ENCODE data around the gene FBXO41.
A peak's percentile ranks its signal among the peaks of the same experiment; 100 is the strongest.
"Not testable (repeated sequence)": the region's sequence is repeated elsewhere in the genome, so short reads cannot be mapped to it uniquely, and the experiment has no call there.

FBXO41 gene

DNA sequence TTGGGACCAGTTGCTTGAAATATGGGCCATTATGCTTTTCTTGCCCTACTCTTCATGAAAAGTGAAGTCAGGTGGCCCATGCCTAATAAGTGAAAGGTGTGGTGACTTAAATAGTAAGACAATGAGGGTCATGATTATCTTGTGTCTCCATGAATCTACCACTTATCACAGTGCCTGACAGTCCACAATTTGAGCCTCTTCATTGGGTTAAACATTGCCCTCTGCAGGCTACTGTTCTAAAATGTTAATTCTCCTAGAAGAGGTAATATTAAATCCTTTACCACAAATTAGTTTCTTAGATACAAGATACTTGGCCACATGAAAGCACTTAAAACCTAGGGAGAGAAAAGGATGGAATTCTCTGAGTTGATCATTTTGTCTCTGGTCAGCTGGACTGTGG is 5.0 kb upstream of the FBXO41 start:
- no peak for DNase-seq

DNA sequence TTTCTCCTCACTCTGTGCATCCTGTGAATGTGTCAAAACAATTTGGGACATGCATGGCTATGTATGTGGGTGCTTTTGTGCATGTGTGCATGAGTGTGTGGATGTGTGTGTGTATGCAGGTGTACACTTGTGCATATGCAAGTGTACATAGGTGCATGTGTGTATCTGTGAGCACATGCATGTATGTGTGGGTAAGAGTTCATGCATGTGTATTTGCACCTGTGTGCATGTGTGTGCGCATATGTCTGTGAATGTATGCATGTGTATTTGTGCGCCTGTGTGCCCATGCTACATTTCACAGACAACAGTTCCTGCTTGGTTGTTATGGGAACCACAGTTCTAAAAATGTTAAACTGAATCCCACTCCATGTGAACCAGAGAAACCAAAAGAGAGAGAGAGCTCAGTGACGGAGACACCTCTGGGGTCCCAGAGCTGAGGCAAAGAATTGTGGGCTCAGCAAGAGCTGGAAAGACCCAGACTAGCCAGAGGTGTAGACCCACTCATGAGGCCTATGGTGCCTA is 1.9 kb upstream of the FBXO41 start:
- DNase-seq = no peak

DNA sequence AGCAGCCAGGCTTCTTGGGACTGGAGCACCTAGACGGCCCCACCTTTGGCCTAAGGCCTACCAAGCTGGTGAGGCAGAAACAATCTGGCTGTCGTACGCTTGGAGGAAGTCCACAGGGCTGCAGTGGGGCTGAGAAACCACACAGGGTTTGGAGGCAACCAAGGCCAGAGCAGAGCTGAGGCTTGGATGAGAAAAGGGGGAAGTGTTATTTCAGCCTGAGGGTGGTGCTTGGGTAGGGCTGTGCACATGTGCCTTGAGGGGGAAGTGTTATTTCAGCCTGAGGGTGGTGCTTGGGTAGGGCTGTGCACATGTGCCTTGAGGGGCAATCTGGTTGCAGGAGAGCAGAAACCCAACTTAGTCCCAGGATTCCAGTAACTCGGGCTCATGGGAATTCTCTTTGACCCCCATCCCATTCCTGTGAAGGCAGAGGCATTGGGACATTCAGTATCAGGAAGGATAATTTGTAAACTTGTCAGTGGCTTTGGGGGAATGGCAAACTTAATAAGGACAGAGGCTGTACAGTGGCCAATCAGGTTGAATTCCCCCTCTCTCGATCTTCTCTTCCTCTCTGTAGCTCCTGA is 971 bp upstream of the FBXO41 start:
- DNase-seq = no peak

DNA sequence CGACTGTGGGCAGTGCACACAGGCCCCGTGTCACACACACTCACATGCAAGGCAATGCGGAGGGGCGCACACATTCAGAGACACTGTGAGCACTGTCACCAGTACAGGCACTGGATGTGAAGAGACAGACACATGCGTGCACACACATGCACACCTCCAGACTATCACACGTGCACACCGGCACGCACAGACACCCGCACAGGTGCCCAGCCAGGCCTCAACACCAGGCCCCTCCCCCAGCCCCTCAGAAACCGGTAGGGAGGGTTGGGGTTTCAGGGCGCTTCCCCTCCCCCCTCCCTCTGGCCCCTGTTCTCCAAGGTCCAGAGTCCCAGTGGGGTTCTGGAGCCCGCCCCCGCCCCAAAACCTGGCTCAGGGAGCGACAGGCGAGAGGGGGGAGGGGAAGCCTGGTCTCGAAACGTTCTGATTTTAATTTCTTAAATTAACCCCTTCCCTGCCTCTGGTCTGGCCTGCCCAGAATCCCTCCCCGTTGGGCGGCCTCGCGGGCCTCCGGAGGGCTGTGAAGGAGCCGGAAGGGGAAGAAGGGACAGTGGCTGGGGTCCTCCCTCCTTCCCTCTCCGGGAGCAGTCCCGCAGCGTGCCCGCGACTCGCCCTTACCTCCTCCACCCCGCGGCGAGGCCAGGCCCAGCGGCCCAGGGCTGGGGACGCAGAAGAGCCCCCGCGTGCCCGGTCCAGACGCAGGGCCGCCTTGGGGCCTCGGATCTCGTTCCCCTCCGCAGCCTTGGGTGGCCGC is 558 bp downstream of the FBXO41 start:
- peak; percentile 32 for DNase-seq

DNA sequence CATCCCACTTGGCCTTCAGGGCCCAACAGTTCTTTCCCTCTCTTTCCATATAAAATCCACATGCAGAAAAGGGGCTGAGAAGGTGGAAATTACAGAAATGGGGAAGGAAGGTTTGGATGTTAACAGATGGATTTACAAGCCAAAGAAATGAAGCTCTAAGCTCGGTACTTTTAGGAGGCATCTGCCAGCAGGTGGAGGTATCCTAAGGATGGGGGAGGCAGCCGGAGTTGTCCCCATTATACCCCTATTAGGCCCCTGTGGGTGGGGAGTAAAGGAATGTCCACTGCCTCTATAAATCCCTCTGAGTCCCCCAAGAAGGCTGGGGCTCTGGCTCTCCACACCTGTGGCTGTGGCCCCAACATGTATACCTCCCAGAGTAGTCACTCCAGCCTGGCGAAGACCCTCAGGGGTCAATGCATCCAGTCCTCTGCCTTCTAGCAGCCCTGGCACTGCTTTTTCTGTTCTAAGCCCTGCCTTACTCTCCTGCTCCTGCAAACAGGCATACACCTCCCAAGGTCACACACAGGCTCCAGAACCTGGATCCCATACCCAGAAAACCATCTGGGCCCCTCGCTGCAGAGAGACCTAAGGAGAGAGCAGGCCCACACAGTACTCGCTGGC is 1.2 kb downstream of the FBXO41 start:
- no peak for DNase-seq

DNA sequence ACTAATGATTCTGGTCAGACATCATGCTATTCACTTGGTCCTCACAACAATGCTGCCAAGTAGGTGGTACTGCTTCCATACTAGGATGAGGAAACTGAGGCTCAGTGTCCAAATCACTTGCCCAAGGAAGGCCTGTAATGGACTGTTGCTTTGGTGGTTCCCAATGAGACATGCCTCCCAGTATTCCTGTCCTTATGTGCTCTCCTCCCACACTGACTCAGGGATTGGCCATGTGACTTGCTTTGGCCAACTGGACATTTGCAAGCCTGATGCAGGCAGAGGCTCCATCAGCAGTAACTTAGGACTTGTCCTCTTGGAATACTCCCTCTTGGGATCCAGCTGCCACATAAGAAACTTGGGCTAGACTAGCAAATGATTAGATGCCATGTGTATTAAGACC is 3.0 kb downstream of the FBXO41 start:
- no peak for DNase-seq

DNA sequence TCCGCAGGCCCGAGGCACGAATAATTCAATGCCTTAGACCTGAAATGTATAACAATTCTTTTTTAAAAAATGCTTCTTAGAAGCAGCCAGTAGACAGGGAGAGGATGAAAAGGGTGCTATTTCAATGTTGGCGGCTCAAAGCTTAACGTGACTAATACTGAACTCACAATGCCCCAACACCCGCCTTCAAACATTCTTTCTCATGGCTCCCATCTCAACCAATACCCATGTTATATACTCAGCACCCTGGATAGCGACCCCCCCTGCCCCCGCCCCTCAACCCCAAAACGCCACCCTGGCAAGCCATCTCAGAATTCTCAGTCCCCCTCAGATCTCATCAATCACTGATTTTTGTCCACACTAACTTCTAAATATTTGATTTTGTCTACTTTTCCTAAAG is 4.4 kb downstream of the FBXO41 start:
- no peak for DNase-seq

DNA sequence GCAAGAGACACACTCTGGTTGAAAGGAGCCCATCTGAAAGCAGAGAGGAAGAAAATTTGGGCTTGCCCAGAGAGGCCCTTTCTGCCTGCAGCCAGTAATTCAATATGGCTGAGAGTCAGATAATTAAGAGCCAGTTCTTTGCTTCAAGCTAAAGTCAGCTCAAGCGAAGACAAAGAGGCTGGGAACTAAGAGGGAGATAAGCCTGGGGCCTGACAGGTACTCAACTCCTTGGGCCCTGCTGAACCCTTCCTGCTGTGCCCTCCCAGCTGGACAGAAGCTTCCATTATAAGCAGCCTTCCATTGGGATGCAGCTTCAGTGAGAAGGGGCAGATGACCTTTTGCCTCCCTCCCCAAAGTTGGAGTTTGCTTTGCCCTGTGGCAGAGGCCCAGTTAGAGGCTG is 12.0 kb downstream of the FBXO41 start:
- no peak for DNase-seq

DNA sequence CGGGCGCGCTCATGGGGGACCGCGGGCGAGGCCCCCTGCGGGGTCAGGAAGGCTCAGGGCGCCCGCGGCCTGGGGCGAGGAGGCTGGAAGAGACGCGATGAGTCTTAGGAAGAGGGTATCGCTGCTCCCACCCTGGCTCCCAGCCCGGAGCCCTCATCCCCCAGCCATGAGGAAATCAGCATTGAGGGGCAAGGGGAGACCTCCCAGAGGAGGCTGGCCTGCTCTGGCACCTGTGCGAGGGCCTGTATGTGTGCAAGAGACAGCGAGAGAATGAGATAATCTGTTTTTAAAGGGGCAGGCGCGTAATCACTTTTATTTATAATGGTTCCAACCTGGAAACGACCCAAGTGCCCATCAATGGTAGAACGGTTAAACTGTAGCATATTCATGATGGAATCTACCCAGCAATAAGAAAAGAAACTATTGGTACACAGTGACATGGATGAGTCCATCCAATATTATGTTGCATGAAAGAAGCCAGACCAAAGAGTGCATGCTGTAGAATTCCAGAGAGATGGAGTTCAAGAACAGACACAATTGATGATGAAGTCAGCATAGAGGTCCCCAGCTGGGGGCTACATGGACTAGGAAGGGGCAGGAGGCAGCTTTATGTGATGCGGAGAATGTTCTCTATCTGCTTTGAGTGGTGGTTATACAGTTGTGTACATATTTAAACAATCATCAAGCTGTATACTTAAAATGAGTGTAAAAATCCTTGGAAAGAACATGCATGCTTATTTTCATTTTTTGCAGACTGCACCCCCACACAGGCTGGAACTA is 14.4 kb downstream of the FBXO41 start:
- no peak for DNase-seq

DNA sequence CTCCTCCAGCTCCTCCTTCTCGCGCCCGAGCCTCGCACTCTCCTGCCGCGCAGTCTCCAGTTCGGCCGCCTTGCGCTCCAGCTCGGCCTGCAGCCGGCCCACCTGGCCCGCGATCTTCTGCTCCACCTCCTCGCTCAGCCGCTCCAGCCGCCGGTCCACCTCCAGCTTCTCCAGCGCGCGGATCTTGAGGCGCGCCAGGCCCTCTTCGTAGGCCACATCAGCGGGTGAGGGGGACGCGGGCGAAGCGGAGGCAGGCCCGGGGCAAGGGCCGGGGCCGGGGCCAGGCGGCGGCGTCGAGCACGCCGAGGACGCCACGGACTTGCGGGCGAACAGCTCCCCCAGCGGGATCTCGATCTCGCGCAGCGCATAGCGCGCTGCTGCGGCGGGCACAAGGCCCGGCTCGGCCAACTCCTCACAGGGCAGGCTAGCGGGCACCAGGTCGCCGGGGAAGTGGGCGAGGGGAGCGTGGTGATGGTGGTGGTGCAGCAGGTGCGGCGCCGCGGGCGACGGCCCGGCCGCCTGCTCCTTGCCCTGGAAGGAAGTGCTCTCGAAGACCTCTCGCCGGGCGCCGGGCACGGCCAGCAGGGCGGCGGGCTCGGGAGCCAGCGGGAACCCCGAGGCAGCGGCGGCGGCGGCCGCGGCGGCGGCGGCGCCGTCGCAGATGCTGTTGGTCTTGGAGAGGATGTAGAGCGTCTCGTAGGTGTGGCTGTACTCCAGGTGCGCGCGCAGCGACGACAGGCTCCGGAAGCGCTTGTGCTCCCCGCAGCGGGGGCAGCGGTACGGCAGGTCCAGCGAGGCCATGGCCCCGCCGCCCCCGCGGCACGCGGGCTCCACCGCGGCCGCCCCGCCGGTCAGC is 15.2 kb downstream of the FBXO41 start:
- DNase-seq = peak; percentile 73

DNA sequence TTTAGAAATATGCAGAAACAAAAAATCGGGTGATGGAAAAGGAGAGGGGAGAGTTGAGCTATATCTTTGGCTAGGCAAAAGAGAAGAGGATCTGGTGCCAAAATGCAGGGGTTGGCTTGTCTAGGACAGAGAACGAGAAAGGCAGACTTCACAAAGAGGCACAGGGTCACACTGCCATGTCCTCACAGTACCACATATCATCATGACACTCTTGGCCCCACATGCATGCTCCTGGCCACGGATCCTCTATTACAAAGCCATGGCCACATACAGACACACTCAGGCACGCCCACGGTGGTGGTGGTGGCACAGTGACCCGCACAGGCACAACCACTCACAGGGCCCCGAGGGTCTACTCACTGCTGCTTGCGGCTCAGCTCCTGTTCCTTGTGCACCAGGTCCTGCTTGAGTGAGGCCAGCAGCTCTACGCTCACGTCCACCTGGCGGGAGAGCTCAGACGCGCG is 15.9 kb downstream of the FBXO41 start:
- no peak for DNase-seq

DNA sequence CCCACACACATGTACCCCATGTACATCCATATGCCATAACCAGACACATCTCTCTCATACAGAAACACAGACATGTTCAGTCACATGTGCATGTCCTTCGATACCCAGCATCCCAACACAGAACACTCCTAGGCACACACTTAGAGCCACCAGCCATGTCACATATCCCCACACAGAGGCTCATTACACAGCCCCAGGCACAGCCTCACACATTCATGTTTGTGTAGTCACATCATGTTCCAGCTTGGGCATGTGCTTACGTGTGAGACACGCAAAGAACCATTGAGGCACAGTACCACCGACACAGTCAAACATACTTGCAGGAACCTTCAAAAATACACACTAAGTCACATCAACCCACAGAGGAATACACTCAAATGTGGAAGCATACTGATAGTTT is 17.3 kb downstream of the FBXO41 start:
- no peak for DNase-seq

DNA sequence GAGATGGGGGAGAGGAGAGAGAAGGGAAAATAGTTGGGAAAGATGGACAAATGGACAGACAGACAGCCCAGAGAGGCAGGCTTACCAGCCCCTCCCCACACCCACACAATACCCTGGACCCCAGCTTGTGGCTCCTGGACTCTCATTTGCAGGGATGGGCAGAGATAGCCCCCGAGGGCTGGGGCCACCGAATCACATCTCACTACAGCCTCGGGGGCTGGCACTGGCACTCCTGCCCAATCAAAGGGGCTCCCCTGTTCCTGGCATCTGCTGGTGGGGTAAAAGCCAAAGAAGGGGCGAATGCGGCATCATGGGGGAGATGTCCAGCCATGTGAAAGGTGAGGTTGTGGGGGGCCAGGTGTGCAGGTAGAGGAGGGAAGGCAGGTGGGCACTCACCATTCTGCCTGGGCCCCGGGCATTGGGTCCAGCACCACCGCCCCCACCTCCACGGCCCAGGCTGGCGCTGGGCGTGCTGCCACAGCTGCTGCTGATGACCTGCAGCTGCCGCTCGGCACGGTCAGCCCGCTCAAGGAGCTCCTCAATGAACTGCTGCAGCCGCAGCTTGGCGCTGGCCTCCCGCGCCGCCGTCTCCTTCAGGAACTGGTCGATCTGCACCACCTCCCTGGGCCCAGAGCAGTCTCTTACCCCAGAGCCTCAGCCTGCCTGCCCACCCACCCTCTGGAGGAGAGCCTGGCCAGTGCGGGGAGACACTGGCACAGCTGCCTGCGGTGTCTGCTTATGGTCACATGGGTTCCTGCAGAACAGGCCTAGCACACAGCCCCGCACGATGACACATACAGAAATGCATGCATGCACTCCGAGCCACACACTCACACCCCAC is 18.0 kb downstream of the FBXO41 start:
- no peak for DNase-seq

DNA sequence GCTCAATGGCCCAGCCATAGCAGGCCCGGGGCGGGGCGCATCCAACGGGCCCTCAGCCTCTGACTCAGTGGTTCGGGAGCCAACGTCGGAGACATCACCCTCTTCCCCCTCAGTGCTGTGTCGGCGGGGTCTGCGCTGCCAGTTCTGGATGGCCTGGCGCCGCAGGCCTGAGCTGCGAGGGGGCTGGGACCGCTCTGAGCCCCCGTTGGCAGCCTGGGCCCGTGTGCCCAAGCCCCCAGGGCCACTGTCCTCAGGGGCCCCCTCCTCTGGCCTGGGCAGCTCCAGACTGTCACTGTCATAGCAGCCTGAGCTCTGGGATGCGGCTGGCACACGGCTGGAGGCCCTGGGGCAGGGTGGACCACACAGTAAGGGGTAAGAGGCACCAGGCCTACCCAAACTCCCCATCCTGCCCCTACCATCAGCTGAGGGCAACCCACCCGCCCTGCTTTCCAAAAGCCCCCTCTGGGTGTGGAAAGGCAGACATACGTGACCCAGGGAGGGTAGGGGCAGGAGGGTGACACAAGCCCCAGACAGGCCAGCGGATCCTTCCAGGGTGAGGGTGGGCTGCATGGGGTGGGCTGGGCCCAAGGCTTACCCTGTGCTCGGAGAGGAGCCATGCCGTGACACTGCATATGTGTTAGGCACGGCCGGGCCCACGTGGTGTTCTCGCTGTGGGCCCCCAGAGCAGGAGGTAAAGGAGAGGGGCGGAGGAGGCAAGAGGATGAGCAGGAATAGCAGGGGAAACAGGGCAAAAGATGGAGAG is 18.8 kb downstream of the FBXO41 start:
- no peak for DNase-seq

DNA sequence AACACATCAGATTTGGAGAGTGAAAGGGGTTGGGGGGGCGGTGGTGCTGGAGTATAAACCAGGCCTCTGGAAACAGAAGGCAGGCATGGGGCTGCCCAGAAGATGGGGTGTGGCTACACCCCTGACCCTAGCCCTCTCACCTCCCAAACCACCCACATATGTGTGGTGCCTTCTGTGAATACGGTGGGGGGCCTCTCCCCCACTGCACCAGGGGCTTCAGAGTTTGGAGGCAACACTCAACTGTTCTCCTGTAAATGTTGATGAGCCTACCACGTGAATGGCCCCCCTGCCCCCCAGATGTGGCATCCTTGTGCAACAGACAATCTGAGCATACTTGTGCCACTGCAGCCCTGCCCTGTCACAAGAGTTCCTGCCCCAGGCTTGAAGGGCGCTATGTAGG is 19.5 kb downstream of the FBXO41 start:
- DNase-seq = no peak

DNA sequence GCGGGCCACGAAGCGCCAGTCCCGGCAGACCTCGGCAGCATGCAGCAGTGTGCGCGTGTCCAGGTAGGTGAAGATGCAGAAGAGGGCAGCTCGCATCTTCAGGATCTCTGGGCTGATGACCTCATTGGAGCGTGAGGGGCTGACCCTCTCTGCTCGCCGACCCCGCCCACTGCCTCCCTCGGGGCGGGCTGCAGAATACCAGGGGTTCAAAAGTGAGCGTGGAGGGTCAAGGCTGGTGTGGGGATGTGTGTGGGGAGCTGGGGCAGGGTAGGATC is 20.0 kb downstream of the FBXO41 start:
- DNase-seq = no peak

DNA sequence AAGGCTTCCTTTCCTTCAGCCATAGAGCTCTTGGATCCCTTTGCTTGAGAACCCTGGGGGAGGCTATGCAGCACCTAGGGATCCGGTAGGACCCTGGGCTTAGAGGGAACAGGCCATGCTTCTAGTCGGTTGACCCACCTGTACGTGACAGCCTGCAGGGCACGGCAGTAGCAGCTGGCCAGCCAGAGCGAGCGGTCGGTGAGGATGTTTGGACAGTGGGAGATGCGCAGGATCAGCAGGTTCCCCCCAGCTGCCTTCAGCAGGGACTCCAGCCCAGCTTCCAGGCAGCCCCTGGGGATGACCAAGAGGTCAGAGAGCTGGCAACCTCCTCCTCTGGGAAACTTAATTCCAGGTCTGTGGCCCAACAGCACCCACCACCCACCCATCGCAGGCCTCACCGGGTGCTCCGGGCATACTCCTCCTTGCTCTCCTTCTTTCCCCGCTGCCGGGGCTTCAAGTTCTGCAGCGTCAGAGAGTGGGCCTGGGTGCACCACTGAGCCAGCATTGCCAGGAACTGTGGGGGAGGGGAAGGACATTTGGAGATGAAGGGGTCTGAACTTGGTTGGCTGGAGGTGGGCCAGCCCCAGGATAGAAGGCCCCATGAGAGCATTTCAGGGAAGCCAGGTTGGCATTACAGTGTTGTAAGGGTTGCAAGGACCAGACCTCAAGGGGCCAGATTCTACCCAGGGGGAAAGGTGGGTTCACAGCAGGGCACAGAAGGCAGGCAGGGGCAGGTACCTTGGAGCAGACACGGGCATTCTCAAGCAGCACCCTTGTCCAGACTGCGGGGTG is 20.5 kb downstream of the FBXO41 start:
- no peak for DNase-seq

DNA sequence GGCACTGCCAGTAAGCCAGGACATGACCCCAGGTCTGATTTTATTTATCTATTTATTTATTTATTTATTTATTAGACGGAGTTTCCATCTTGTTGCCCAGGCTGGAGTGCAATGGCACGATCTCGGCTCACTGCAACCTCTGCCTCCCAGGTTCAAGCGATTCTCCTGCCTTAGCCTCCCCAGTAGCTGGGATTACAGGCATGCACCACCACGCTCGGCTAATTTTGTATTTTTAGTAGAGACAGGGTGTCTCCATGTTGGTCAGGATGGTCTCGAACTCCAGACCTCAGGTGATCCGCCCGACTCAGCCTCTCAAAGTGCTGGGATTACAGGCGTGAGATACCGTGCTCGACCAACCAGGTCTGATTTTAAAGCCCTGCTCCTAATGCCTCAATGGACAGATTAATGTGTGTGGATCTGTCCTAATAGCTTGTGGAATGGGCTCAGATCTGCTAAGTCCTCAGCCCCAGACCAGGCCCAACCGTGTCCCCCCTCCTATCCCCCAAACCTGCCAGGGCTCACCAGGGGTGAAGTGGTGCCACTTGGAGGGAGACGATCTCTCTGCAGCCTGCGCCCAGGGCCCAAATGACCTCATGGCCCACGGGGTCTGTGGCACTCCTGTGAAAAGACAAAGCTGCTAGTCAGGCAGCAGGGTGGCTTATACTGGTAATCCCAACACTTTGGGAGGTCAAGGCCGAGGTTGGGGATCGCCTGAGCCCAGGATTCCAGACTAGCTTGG is 21.4 kb downstream of the FBXO41 start:
- DNase-seq = not testable (repeated sequence)

DNA sequence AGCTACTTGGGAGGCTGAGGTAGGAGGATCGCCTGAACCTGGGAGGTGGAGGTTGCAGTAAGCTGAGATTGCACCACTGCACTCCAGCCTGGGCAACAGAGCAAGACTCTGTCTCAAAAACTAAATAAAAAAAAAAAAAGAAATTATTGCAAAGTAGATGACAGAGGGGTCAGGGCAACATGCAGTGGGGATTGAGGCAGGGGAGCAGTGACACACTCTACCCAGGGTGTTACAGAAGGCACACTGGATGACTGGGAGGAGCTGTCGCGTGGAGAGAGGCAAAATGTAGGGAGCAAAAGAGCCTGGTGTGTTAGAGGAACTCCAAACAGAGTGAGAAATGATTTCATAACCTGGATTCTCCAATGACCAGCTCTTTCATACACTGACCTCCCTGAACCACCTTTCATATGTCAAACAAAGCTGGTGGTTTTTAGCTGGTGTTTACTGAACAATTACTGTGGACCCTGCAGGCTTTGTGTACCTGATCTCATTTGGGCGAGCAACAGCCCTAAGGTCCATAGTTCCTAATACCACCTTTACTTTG is 22.1 kb downstream of the FBXO41 start:
- no peak for DNase-seq

Measured in stimulated activated CD4-positive, alpha-beta T cell treated with anti-CD3 and anti-CD28 coated beads, Interleukin-4, amount 100 ng/mL, for 1 hour (primary cell).